Fibroblast of pulmonary artery (primary cell): ENCODE results near the gene ZNF764.
"Not testable (repeated sequence)": the region's sequence is repeated elsewhere in the genome, so short reads cannot be mapped to it uniquely, and the experiment has no call there.

Source experiments
- DNase-seq: peaks from one replicate; pipeline ENCODE4 v3.0.0-alpha.2; 2010; ENCODE audit warnings: low read depth
- H3K4me3 ChIP-seq: replicated peaks from 2 replicates; pipeline ENCODE4 v1.5.1; 2011; ENCODE audit warnings: low read depth, mild to moderate bottlenecking, control low read depth, low read length, moderate library complexity
- TF ChIP-seq, protein P1 (sequence below): IDR thresholded peaks from 2 replicates; pipeline ENCODE4 v1.5.1; 2011; ENCODE audit warnings: mild to moderate bottlenecking, control low read depth, low read length, inconsistent platforms; ENCODE audit errors: missing control alignments

ZNF764 gene

DNA sequence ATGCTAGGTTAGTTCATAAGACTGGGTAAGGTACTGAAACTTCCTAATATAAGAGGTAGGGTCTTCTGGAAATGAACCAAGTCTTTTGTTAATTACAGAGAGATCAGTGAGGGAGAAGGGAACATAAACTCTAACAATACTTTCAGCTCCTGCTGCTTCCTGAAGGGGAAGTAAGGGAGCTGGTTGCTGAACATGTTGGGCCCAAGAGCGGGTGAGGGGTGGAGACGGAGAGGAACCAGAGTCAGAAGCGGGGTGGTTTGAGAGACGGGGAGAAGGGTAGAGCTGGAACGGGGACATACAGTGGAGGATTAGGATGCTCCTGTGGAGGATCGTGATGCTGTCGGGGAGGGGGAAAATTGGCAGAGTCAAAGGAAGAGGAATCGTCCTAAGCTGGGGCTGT is 12.1 kb downstream of the ZNF764 start:
- TF ChIP-seq, protein P1, sequence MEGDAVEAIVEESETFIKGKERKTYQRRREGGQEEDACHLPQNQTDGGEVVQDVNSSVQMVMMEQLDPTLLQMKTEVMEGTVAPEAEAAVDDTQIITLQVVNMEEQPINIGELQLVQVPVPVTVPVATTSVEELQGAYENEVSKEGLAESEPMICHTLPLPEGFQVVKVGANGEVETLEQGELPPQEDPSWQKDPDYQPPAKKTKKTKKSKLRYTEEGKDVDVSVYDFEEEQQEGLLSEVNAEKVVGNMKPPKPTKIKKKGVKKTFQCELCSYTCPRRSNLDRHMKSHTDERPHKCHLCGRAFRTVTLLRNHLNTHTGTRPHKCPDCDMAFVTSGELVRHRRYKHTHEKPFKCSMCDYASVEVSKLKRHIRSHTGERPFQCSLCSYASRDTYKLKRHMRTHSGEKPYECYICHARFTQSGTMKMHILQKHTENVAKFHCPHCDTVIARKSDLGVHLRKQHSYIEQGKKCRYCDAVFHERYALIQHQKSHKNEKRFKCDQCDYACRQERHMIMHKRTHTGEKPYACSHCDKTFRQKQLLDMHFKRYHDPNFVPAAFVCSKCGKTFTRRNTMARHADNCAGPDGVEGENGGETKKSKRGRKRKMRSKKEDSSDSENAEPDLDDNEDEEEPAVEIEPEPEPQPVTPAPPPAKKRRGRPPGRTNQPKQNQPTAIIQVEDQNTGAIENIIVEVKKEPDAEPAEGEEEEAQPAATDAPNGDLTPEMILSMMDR, result no peak
- no peak overlapping the region for H3K4me3 ChIP-seq
- DNase-seq, result no peak

DNA sequence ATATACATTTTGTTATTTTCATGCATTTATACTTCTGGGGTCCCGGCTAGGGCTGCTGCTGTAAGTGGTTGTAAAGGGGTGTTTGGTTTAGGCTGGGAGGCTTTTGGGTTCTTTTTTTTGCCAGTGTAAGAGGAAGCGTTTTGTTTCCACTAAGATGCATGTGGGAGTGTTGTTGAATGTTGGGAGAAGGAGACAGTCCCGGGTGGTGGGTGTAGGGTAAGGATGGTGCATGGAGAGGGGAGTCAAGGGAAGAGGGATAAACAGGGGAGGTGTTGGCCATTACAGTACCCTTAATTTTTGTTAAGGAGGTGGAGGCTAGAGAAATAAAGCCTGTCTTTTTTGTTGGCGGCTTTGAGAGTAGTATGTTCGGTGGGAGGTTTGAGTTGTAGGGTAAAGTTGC is 15.1 kb downstream of the ZNF764 start:
- H3K4me3 ChIP-seq, result no peak overlapping the region
- DNase-seq, result no peak
- TF ChIP-seq, protein P1, result no peak

DNA sequence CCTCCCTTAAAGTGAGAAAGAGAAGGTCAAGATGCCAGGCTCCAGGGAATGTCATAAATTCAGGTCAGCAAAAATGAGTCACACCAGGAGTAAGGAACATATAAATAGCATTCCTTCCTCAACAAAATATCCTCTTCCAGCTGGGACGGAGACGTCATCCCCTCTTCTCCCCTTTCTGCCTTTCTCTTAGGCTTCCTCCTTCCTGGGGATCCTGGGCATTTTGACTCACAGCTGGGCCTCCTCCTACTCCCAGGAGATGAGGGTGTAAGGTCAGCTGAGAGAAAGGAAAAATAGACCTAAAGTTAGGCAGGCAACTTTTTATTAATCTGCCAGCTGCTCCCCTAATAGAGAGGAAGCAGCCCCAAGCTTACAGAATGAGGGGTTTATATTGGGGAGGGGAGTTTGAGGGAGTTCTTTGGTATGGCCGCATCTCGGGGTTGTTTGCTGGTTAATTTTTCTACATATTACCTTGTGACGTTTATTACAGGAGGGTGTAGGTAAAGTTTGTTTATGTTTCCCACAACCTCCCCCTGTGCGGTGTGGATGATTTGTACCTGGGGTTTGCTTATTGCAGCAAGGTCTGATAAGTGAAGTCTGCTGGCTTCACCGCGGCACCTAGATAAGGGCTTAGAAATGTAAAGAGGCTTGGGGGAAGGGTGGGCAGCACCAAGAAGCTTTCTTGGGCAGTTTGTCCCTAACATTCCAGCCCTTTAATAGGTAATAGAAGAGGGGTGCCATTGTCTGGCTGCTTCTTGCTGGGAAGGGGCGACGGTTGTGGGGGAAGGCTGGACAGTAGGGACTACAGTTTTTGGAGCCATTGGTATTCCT is 16.5 kb downstream of the ZNF764 start:
- H3K4me3 ChIP-seq, result no peak overlapping the region
- DNase-seq, result peak; percentile 80
- TF ChIP-seq, protein P1, result no peak

- H3K4me3 ChIP-seq, DNase-seq: not testable (repeated sequence)
Observed at GRCh38 chr16:30540916-30541464, 17.2 kb downstream of the ZNF764 start.

DNA sequence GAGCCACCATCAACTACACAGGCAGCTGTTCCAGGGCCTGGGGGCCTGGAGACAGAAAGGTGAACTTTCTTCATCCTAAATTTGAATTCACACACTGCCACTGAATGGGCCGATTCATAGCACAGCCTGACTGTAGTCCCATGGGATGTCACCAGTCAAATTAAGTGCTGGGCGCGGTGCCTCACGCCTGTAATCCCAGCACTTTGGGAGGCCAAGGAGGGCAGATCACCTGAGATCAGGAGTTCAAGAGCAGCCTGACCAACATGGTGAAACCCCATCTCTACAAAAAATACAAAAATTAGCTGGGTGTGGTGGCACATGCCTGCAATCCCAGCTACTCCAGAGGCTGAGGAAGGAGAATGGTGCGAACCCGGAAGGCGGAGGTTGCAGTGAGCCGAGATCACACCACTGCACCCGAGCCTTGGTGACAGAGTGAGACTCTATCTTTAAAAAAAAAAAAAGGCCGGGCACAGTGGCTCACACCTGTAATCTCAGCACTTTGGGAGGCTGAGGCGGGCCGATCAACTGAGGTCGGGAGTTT is 18.1 kb downstream of the ZNF764 start:
- H3K4me3 ChIP-seq, DNase-seq: not testable (repeated sequence)

- no peak overlapping the region for H3K4me3 ChIP-seq
- TF ChIP-seq, protein P1, result no peak
- DNase-seq, result no peak
Observed at GRCh38 chr16:30539000-30539964, 18.9 kb downstream of the ZNF764 start.

- not testable (repeated sequence) for H3K4me3 ChIP-seq, DNase-seq
Observed at GRCh38 chr16:30536391-30537024, 21.7 kb downstream of the ZNF764 start.

DNA sequence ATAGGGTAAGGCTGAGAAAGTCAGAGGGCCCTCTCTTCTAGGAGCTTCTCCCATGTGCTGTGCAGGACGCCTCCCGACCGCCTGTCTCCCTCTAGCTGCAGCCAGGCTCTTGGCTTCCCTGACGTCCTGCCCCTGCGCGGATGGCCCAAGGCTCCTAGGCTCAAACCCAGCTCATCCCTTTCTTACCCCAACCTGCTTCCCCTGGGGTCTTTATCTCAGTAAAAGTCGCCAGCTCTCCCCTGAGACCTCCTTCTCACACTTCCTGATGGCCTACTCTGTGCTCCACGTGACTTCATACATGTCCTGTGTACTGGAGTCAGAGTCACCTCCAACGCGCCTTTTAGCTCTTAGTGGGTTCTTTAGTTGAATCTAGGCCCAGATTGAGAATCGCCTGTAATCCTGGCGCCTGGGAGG is 22.4 kb downstream of the ZNF764 start:
- DNase-seq, result peak; percentile 72
- H3K4me3 ChIP-seq, result peak overlapping the region; percentile 73
- TF ChIP-seq, protein P1, result peak; percentile 73
